Activated naive CD8-positive, alpha-beta T cell treated with anti-CD3 and anti-CD28 coated beads, Interleukin-2, amount 50 U/mL, for 16 hours (primary cell): ENCODE measurements around the gene UBE3A.

Source experiments
- DNase-seq: peaks from one replicate; pipeline ENCODE4 v3.0.0-alpha.2; 2020; ENCODE audit warnings: low read depth, low spot score

The UBE3A gene

GRCh38 chr15:25331860-25332259 lies 107.0 kb downstream of the UBE3A start:
- DNase-seq: no peak

- DNase-seq: no peak
These were observed 107.4 kb downstream of the UBE3A start for GRCh38 chr15:25331404-25331803.

- no peak for DNase-seq
These were observed 109.1 kb downstream of the UBE3A start for GRCh38 chr15:25329696-25330095.

- no peak for DNase-seq
These were observed 111.1 kb downstream of the UBE3A start for GRCh38 chr15:25327686-25328085.

- no peak for DNase-seq
These were observed 113.6 kb downstream of the UBE3A start for GRCh38 chr15:25325187-25325586.

- no peak for DNase-seq
These were observed 115.4 kb downstream of the UBE3A start for GRCh38 chr15:25323420-25323819.

GRCh38 chr15:25287823-25288222 lies 151.0 kb downstream of the UBE3A start:
- DNase-seq: no peak
